Activated naive CD4-positive, alpha-beta T cell treated with anti-CD3 and anti-CD28 coated beads, Interleukin-2, amount 50 U/mL, for 72 hours (primary cell): ENCODE measurements around the gene ERFE. TPM values are rescaled to one million over a fixed set of nuclear protein-coding genes. Genes with fewer than 3 reads are reported as not detected.
"Not testable (repeated sequence)": the region's sequence is repeated elsewhere in the genome, so short reads cannot be mapped to it uniquely, and the experiment has no call there.

Experiments
- ATAC-seq, 2 donors: fragments of 150-1000 bp; cut with Tn5 transposase; 2 replicates each; pipeline ENCODE4 v1.10.0; 2021; ENCODE audit warnings: mild to moderate bottlenecking in 2 of 2, moderate library complexity in 2 of 2
- DNase-seq, 2 donors: peaks; one replicate each; pipeline ENCODE4 v3.0.0; 2021 to 2022; ENCODE audit warnings: low spot score in 2 of 2
- H3K27ac Mint-ChIP-seq, 2 donors: one replicate each; pipeline ENCODE4 v1.8.0; 2022; ENCODE audit warnings: mild to moderate bottlenecking in 2 of 2, mixed read lengths in 2 of 2
- H3K36me3 Mint-ChIP-seq, 2 donors: one replicate each; pipeline ENCODE4 v1.8.0; 2022; ENCODE audit warnings: mixed read lengths in 2 of 2
- H3K9me3 Mint-ChIP-seq, 2 donors: one replicate each; pipeline ENCODE4 v1.8.0; 2022; ENCODE audit warnings: mixed read lengths in 2 of 2
- total RNA-seq, 2 donors: library from RNA; stranded (reverse); gene quantifications; one replicate each; pipeline ENCODE4 v1.2.3, GENCODE V29; 2022

Gene ERFE, protein sequence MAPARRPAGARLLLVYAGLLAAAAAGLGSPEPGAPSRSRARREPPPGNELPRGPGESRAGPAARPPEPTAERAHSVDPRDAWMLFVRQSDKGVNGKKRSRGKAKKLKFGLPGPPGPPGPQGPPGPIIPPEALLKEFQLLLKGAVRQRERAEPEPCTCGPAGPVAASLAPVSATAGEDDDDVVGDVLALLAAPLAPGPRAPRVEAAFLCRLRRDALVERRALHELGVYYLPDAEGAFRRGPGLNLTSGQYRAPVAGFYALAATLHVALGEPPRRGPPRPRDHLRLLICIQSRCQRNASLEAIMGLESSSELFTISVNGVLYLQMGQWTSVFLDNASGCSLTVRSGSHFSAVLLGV
- total RNA-seq: under 1 TPM in 1 of 2 donors, not detected in 1; 0.60 TPM

DNA sequence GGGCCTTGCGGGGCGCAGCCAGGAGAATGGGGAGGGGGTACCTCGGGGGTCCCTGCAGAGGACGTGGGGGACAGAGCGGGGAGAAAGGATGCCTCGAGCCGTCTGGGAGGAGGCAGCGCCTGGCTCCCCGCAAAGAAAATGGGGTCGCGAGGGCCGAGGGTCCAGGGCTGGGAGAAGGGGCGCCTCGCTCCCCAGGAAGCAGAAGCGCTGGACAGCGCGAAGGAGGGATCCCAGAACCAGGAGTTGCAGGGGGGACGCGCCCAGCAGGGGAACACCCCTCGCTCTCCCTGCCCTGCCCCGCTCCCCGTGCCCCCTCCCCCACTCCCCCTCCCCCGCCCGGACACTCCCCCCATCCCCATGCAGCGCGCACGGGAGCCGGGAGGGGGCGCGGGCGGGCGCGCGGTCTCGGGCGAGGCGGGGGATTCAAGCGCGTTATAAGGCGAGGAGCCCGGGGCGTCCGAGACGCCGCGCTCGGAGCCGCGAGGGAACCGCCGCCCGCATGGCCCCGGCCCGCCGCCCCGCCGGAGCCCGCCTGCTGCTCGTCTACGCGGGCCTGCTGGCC, at the start of gene ERFE:
TSS of gene ERFE (plus strand) at position 462 of the 562 bp plus-strand sequence. CDS start at position 500, 38 bp downstream.
- no peaks in the 10 kb centered on the region for H3K36me3 Mint-ChIP-seq
- DNase-seq (peak in 1 of 2 donors; percentile 80), ATAC-seq (peak; percentile 70 to 79)
- peaks cover 0 to 8% of the 10 kb centered on the region in 2 donors for H3K9me3 Mint-ChIP-seq
- H3K27ac Mint-ChIP-seq: no peak within 1 kb of the TSS

DNA sequence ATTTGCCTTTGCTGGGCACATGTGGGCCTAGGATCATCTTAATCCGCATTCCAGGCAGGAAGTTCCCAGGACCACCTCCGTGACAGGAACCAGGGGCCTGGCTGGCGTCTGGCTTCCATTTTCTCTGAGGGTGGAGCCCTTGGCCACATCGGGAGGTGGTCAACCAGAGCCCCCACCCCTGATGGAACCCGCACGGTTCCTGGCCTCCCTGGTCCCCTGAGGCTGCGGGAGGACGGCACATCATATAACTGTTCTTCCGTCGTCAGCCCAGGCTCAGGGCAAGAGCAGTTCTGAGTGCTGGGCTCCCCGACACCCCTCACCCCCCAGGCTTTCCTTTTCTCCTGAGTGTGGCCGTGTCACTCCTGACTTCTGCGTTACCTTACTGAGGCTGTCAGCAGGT, 45.2 kb upstream of the ERFE start:
- Mint-ChIP-seq H3K27ac (no peak overlapping the region), H3K9me3 (peaks cover 4 to 20% of the 10 kb centered on the region in 2 donors), H3K36me3 (peaks cover 12 to 21% of the 10 kb centered on the region in 2 donors)
- ATAC-seq (no peak), DNase-seq (peak in 1 of 2 donors; percentile 31)

DNA sequence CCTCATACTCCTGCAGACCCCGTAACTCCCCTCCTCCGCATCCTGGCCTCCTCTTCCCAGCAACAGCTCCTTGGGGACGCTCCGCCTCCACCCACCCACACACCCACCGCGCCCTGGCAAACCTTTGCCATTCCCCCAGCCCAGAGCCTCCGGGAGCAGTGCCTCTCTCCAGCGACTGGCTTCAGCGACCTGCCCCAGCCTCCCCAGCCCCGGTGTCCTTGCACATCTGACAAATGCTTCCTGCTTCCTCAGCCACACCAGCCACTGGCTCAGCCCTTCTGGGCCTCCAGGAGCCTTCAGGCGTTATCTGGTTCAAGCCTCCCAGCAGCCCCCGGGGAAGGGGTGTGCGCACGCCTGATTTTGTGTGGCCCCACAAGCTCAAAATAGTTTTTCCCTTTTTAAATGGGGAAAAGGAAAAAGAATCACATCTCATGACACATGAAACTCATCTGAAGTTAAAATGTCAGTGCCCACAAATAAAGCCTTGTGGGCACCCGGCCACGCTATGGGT, 44.4 kb upstream of the ERFE start:
- DNase-seq: peak in 1 of 2 donors; percentile 42
- Mint-ChIP-seq H3K27ac (peak overlapping the region in 1 of 2 donors; percentile 9), H3K9me3 (peaks cover 4 to 20% of the 10 kb centered on the region in 2 donors), H3K36me3 (peaks cover 12 to 21% of the 10 kb centered on the region in 2 donors)
- ATAC-seq: no peak

DNA sequence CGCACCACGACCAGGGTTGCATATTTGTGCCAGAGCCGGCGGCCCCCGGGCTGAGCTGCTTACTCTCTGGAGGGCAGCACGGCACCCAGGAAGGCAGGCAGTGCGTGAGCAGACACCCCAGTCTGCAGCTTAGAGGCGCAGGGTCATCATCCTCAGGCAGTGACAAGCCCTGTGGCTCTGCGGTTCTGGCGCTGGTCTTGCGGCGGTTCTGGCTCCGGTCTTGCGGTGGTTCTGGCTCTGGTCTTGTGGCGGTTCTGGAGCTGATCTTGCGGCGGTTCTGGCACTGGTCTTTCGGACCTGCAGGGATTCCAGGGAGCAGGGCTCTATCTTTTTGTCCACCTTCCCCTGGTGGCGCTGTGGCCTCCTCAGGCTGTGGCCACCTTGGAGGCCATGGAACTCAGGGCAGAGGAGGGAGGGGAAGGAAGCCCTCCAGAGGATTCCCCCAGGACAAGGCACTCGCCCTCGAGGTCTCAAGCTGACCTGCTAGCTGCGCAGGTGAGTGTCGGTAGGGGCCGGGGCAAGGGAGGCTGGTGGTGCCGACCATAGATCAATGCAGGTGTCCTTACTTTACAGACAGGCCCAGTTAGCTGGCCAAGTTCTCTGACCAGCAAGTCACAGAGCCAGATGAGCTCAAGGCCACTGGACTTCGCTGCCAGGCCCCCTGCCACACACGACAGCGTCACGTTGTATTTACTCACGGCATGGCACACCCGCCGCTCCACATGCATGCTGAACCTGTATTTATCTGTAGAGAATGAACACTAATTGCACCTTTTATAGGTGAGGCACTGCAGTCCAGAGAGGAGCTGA, 43.7 kb upstream of the ERFE start:
- DNase-seq (no peak), ATAC-seq (no peak)
- no peak overlapping the region for H3K27ac Mint-ChIP-seq
- peaks cover 12 to 21% of the 10 kb centered on the region in 2 donors for H3K36me3 Mint-ChIP-seq
- H3K9me3 Mint-ChIP-seq: peaks cover 4 to 20% of the 10 kb centered on the region in 2 donors

DNA sequence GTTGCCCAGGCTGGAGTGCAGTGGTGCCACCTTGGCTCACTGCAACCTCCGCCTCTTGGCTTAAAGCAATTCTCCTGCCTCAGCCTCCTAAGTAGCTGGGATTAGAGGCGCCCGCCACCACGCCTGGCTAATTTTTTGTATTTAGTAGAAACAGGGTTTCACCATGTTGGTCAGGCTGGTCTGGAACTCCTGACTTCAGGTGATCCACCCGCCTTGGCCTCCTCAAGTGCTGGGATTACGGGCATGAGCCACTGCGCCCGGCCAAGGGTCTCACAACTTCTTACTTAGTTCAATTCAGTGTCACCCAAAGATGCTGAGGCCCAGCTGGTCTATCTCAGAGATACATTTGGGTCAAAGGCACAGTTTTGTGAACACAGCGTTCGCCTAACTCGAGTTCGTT, 43.1 kb upstream of the ERFE start:
- H3K36me3 Mint-ChIP-seq: peaks cover 12 to 21% of the 10 kb centered on the region in 2 donors
- not testable (repeated sequence) for DNase-seq, ATAC-seq, H3K27ac Mint-ChIP-seq
- peaks cover 4 to 20% of the 10 kb centered on the region in 2 donors for H3K9me3 Mint-ChIP-seq

DNA sequence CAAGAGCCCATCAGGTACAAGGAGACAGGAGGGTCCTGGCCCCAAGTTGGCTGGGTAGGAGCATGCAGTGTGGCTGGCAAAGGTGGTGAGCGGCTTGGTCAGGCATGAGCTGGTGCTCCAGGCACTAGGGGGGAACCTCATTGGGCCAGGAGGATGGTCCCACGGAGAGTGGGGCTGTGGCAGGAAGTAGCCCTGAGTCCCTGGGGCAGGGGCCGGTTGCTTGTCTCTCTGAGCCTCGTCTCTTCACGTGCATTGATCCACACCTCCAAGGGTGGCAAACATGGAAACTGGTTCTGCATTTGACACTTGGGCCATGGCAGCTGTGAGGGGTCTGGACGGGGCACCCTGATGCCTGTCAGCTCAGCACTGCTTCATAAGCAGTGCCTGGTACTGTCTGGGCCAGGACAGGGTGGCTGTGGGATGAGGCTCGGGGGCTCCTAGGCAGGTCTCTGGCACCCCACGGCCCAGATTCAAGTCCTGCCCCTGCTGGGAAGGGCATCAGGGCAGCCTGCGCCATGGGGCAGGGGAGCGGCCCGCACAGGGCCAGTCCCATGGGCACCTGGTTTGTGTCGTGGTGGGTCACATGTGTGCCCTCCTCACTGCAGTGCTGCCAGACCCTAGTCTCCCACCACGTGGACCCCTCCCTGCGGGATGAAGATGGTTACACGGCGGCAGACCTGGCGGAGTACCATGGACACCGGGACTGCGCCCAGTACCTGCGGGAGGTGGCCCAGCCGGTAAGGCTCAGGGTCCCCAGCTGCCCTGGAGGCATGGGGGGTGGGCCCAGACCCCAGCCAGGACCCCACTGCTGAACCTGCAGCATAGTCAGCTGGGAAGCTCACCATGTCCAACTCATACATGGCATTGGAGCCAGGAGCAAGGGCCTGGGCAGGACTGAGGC, 42.2 kb upstream of the ERFE start:
- ATAC-seq: no peak
- peaks cover 12 to 21% of the 10 kb centered on the region in 2 donors for H3K36me3 Mint-ChIP-seq
- H3K27ac Mint-ChIP-seq: no peak overlapping the region
- H3K9me3 Mint-ChIP-seq: peaks cover 4 to 16% of the 10 kb centered on the region in 2 donors
- no peak for DNase-seq

DNA sequence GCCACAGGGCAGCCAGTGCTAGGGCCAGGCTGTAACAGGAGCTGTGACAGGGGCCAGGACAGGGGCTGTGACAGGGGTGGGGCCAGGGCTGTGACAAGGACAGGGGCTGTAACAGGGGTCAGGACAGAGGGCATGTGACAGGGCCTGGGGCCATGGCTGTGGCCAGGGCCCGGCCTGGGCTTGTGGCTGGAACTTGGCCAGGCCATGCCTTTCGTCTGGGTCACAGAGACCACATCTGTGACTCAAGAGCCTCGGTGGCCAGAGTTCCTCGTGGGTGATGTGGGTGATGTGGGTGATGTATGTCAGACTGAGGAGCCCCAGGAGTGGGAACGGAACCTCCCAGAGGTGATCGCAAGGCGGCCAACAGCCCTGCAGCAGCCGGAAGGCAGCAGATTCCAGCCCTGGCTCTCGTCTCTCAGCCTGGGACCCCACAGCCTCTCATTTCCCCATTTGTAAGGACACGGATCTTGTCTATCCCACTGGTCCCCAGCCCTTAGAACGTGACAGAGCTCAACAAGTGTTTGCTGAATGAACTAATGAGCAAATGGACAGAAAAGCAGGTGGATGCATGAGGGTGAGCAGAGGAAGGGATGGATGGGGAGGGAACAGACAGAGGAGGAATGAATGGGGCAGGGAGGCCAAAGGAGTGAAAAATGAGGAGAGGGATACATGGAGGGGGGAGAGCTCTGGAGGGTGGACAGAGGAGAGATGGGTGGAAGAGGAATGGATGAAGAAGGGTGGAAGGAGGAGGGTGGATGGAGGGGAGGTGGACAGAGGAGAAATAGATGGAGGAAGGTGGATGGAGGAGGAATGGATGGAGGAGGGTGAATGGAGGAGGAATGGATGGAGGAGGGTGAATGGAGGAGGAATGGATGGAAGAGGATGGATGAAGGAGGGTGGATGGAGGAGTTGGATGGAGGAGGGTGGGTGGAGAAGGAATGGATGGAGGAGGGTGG, 41.3 kb upstream of the ERFE start:
- peaks cover 12 to 18% of the 10 kb centered on the region in 2 donors for H3K36me3 Mint-ChIP-seq
- H3K9me3 Mint-ChIP-seq: peaks cover 4 to 11% of the 10 kb centered on the region in 2 donors
- no peak for DNase-seq
- H3K27ac Mint-ChIP-seq: no peak overlapping the region
- ATAC-seq: no peak

DNA sequence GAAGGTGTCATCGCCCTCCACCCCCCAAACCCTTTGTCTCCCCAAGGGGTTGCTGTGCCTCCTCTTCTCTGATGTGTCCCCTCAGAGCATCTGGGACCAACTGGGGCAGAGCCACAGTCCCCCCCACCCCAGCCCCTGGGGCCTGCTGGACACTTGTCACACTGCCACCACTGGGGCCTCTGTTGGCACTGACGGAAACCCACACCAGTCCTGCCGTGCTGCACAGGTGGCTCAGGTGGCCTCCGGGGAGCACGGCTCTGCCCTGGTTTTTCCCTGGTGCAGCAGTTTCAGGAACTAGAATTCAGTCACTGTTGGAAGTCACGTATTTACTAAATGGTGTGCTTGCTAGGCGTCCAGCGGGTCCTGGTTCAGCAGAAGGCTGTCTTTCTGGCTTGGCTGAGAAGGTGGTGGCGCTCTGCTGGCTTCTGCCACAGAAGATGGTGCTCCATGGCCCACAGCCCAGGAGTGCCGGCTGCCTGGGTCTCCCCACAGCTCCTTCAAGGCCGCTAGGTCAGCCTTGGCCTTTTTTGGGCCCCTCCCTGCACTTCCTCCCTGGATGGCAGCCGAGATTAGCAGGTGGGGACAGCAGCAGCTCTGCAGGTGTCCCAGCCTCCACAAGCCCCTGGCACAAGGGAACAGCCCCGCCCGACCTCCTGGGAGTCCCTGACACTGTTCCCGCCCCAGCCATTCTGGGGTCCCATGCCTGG, 38.9 kb upstream of the ERFE start:
- Mint-ChIP-seq H3K9me3 (no peaks in the 10 kb centered on the region), H3K36me3 (no peaks in the 10 kb centered on the region), H3K27ac (no peak overlapping the region)
- DNase-seq (no peak), ATAC-seq (no peak)

DNA sequence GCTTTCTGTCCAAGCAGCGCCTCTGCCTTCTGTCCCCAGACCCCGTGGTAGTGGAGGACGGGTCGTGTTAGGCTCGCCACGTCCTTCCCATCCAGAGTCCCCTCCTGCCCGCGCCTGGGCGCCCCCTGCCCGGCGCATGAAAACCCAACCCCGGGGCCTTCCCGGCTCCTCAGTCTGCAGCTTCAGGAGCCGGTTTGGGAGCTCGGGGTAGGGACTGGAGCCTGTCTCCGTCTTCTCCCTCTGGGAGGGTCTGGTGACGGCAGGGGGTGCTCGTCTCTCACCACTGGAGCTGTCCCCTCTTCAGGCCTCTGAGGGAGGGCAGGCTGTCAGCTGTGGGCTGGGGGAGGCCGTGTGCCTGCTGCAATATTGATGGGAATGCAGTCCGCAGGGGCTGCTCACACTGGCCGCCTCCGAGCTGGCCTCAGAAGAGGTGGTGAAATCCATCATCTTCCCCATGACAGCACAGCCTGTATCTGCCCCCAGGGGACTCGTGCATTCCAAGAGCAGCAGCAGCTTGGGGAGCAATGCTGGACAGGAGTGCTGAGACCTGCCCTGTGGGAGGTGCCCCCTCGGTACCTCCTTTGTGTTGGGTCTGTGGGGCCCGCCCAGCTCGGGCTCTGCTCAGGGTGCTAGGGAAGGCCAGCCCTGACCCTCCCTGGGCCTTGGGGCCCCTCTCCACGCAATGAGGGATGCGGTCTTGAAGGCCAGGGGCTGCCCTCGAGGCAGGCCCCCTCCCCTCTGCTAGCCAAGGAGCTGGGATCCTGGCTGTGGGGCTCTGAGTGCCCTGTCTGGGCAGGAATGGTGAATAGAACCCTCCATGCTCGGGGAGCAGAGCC, 38.1 kb upstream of the ERFE start:
- Mint-ChIP-seq H3K9me3 (no peaks in the 10 kb centered on the region), H3K36me3 (no peaks in the 10 kb centered on the region), H3K27ac (no peak overlapping the region)
- DNase-seq (no peak), ATAC-seq (no peak)

DNA sequence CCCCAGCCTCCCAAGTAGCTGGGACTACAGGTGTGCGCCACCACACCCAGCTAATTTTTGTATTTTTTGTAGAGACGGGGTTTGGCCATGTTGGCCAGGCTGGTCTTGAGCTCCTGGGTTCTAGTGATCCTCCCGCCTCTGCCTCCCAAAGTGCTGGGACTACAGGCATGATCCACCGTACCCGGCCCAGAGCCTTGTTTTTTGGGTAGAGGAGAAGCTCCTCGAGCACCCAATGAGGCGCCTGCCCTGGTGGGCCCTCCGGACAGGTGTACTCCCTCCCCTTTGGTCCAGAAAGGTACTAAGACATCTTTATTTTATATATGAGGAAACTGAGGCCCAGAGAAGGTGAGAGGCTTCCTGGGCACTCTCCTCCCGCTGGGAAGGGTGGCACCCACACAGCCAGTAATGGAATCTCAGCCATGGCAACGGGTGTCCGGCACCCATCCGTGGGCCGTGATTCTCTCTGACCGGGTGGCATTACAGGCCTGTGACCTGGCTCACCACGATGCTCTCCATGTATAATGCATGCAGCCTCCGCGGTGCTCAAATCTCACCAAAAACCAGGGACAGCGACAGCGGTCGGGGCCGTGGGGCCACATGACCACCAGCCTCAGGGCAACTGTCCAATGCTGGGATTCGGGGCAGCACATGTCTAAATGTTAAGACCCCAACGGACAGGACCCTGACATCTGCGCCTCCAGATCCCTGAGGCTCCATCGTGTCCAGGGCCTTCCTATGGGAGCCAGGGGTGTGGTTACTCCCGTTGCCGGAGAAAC, 37.1 kb upstream of the ERFE start:
- DNase-seq (no peak), ATAC-seq (no peak)
- H3K27ac Mint-ChIP-seq: no peak overlapping the region
- H3K36me3 Mint-ChIP-seq: no peaks in the 10 kb centered on the region
- no peaks in the 10 kb centered on the region for H3K9me3 Mint-ChIP-seq

DNA sequence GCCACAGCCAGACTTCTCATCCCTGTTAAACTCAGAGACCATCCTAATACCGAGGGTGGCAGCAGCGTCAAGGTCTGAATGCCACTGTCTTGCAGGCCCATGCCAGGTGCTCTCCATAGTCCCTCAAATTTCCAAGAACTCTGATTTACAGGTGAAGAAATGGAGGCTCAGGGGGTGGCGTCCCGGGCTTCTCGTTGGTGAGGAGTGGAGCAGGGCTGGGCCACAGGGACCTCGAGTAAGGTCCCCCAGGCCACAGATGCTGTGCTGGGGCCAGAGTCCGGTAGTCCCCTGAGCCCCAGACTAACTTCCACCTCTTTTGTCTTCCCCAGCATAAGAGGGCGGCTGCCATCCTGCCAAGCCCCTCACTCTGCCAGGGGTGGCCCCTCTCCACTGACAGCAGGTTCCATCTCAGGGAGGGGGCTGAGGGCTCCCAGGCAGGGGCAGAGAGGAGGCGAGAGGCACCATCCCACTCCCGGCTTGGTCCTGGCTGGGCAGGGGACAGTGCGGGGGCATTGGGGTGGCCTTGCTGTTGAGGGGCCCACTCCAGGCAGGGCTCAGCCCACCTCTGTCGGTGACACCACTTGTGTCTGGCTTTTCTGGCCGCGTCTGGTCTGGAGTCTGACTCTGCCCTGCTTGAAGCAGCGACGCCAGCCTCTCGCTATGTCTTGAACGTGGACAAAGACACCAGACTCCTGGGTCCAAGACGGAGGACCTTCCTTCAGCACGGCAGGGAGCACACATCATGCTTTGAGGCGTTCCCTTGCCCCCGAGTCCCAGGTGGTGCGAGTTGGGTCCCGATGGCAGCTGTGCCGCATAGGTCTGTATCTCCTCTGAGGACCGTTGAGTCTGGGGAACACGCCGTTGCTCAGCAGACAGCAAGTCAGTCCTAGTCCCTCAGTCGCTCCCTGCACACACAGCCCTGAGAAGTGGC, 36.2 kb upstream of the ERFE start:
- H3K27ac Mint-ChIP-seq: no peak overlapping the region
- ATAC-seq (no peak), DNase-seq (no peak)
- H3K36me3 Mint-ChIP-seq: no peaks in the 10 kb centered on the region
- H3K9me3 Mint-ChIP-seq: no peaks in the 10 kb centered on the region

DNA sequence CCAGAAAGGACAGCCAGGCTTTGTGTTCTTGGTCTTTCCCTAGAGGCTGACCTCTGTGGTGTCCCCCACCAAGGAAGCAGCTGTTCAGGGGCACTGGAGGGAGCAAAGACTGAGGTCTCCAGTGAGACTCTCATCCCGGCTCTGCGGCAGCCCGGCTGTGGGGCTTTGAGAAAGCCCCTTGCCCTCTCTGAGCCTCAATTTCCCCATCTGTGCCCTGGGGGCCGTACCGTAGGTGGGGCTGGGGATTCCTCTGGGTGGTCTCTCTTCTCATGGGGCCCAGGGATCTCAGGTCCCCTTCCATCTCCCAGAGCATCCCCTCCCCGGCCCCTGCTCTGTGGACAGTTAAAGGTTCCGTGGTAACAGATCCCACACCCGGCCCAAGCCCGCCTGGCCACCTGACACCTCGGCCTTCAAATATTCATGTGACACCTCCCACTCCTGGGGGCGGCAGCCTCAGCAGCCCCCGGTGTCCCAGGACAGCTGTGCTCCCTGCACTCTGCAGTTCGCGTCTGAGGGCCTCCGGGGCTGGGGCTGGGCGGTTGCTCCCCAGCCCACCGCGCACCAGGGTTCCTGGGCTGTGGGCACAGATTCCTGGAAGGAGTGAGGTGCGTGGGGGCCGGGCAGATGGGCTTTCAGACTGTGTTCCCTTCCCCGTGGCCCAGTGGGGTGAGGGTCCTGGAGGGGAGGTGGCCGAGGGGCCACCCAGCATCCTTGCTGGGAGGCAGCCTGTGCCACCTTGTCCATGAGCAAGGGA, 35.4 kb upstream of the ERFE start:
- no peak overlapping the region for H3K27ac Mint-ChIP-seq
- DNase-seq: no peak
- H3K9me3 Mint-ChIP-seq: no peaks in the 10 kb centered on the region
- no peaks in the 10 kb centered on the region for H3K36me3 Mint-ChIP-seq
- no peak for ATAC-seq
